Islet of Langerhans (tissue), 1 donor: ENCODE results near the gene CISH.

ENCODE experiments used
- FAIRE-seq: peaks from one replicate; lab custom pipeline; 2011; peaks lifted over from hg19 to GRCh38; lab: Jason Lieb, UNC

CISH gene

DNA sequence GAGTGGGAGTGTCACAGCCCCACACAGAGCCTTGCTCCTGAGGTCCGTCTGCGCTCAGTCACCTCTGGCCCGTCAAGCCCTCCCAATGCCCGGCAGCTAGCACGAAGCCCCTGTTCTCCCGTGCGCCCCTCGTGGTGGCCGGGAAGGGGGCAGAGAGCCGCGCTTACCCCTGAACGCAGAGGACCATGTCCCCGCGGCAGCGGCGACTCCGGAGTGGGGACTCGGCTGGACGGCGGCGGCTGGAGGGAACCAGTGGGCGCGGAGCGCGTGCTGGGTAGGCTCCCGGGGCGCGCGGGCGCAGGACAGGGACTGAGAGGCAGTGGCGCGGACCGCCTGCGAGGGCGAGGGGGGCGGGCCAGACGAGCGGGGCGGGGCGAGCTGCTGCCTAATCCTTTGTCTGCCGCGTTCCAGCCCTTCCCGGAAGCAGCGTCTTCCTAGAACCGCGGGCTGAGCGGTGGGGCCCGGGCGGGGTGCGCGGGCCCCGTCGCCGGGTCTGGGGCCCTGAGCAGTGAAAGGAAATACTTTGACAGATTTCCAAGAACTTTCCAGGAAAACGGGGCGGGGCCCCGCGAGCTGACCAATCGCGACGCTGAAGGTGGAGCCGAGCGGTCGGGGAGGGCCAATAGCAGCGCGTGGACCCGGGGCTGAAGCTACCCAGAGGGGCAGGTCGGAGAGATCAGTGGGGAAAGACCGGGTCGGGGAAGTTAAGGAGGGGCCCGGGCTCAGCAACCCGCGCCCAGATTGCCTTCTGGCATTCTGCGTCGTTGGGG lies at the start of gene CISH:
Gene CISH, minus strand, starts transcription at position 311 of the 770 bp plus-strand sequence. Its CDS starts 124 bp downstream, at position 187.
- FAIRE-seq, result no peak

DNA sequence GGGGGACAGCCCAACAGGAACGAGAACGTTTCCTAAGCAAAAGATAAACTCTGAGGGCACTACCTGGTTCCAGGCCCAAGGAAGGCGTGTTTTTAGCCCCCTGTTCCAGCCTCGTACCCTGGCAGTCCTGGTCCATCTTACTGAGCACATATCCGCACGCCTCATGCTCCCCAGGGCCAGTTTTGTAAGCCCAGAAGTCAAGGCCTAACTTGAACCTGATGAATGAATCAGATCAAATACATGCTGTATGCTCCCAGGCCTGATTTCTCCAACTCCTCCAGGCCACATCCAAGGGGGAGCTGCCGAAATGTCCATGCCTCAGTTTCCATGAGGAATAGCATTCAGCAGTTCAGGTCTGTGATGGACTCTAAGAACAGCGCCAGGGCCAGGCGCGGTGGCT lies 48.8 kb upstream of the CISH start:
- FAIRE-seq, result no peak

- FAIRE-seq, result no peak
Observed at GRCh38 chr3:50658831-50659230, 47.3 kb upstream of the CISH start.

DNA sequence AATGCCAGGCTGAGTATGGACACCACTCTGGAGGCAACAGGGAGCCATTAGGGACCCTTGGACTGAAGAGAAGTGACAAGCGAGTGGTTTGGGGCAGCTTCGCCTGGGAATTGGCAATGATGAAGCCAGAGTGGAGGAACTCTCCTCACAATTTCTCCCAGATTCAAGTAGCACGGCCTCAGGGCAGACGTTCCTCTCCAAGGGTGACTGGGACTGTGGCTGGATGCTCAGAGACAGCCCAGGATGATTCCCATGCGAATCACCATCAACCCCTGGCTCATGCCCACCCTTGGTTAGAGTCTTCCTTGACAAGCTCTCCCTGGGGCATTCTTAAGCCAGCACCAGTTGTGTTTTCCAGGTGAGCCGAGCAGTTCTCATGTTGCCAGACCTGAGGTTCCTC lies 46.8 kb upstream of the CISH start:
- FAIRE-seq, result no peak

DNA sequence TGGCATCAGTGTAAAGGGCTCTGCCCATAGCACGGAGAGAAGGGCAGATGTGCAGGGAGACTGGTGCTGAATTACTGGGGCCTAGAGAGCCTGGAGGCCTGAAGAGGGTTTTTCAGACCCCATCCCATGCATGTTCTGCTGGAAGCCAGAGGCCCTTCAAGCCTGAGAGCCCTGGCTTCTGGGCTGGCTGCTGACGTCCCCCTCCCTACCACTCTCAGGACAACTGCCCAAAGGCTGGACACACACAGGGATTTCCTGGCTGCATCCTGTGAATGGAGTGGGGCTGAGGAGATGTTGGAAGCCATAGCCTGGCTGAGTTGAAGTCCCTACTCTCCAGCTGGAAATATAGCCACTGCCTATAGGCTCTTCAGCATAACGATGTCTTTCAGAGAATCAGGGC lies 46.2 kb upstream of the CISH start:
- FAIRE-seq, result no peak

DNA sequence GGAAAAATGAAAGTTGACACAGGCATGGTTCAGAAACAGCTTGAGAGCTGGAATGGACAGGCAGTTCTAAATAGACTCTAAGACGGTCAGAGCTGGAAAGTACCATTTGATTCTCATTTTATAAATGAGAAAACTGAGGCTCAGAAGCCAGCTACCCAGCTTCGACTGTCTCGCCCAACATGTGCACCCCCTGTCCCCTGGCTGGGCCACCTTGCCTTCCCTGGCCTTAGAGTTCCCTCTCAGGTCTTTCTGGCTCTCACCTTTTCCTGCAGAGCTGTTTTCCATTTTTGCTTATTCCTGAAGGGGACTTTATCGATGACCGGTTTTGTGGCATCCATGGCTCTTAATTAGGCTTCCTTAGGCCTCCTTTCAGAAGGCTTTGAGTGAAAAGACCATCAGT lies 45.8 kb upstream of the CISH start:
- FAIRE-seq, result no peak

- FAIRE-seq, result no peak
Observed at GRCh38 chr3:50656417-50657195, 45.0 kb upstream of the CISH start.

DNA sequence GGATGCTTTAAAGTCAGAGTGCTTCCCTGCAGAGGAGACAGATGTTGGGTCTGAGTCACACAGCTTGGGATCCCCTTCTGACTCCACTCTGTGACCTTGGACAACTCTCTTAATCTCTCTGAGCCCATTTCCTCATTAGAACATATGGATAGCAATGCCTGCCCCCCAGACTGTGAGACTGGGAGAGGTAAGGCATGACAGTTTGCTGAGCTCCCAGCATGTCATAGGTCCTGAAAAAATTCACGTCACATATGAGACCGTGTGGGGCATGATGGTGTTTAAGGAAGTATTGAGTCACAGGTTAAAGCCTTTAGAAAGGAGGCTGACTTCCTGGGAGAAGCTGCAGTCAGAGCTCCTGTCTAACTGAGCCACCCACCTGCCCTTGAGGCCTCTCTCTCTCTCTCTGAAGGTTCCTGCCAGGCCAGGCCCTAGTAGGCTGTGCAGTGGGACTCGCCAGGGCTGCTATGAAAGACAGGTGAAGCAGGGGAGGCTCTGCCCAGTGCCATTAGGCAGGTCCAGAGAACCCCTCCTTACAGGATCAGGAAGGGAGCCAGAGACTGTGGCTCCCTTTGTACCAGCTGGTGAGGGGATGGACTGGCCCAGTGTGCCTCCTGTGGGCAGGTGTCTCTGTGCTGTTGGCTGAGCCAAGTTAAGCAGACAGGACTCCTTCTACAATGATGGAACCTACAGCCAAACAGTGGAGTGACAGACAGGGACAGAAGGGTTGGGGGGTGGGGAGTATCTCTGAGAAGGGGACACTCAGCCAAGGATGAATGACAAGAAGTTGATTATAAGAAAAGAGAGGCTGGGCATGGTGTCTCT lies 43.6 kb upstream of the CISH start:
- FAIRE-seq, result no peak

- no peak for FAIRE-seq
Observed at GRCh38 chr3:50653937-50654595, 42.5 kb upstream of the CISH start.

- no peak for FAIRE-seq
Observed at GRCh38 chr3:50652709-50653108, 41.1 kb upstream of the CISH start.

DNA sequence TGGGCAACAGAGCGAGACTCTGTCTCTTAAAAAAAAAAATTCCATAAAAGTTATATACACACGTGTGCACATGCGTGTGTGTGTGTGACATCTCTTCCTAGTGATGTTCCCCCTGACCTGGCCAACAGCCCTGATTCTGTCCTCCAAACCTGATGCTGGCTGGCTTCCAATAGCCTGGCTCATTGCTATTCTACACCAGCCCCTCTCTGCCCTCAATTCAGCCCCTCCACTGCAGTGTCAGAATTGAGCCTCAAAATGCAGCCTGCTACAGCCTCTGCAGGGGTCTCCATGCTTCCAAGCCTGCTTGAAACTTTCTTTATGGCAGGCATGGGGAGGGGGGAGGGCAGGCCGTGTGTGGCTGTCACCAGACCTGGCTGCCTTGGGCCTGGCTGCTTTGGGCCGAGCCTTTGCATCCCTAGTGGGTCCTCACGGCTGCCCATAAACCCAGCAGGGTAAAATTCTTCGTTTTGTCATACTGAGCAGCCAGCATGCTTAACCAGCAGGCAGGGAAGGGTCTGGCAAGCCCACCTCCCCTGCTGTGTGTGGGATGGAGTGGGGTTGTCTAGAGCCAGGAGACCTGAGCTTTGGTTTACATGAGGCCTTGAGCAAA lies 40.5 kb upstream of the CISH start:
- FAIRE-seq, result no peak

DNA sequence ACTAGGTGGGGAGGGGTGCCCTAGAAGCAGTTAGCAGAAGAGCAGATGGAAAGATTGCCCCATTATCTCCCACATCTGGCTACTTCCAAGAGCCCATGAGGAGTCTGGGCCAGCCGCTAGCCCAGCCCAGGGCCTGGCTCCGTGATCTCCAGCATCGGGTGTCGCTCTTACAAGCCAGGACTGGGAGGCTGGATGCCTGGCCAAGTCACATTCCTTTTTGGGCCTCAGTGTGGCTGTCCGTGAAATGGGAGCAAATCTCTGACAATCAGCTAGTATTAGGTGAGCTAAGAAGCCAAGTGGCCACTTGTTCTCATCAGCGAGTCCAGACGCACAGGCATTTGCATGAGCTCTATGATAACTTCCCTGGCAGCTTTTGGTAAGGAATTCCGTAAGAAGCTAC lies 39.9 kb upstream of the CISH start:
- FAIRE-seq, result no peak

- FAIRE-seq, result no peak
Observed at GRCh38 chr3:50650018-50650417, 38.4 kb upstream of the CISH start.

DNA sequence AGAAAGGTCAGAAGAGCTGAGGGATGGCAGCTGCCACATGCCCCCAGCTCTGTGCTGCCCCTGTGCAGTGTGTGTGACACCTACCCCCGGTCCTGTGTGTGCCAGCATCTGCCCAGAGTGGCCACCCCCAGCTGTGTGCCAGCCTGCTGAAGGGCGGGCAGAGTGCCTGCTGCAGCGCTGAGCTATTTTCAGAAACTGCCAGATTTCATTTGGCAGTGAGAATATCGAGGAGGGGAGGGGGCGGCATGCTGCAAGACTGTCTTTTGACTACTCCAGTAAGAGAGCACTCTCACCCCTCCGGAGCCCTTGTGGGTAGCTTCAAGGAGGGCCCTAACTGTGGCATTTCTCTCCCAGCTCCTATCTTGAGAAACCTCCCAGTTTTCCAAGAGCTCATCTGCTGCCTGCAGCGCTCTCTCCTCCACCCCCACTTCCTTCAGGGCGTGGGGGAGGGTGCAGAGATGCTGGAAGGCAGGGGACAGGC lies 37.9 kb upstream of the CISH start:
- no peak for FAIRE-seq

DNA sequence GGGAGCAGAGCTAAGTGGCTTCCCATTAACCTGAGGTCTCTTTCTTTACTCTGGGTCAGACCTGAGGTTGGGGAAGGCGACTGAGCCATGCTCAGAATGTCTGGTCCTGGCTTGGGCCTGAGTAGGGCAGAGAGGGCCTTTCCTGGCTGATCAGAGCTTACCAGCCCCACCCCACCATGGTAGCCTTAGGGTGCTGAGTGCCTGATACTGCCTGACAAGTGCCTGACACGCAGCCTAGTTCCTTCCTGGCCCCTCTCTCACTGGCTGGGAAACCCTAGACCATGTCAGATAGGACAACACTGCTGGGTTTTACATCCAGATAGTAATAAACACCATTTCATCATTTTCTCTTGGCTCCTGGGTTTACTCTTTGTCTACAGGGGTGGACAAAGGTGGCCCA lies 37.4 kb upstream of the CISH start:
- FAIRE-seq, result no peak

- no peak for FAIRE-seq
Observed at GRCh38 chr3:50648313-50648712, 36.7 kb upstream of the CISH start.

DNA sequence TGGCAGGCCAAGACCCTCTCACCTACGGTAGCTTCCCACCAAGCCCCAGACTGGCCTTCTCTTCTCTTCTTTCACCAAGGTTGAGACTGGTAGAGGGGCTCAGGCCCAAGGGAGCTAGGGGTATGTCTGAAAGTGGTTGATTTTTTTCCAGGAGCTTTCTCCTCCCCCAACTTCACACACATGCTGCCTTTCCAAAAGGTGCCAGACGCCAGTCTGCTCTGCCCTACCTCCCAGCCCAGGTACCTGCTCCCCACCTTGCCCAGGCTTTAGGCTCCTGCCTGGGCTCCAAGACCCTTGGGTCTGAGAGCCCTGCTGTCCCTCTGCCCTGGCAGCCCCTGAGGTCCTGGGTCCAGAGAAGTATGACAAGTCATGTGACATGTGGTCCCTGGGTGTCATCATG lies 33.8 kb upstream of the CISH start:
- FAIRE-seq, result no peak

GRCh38 chr3:50644561-50644960 lies 33.0 kb upstream of the CISH start:
- FAIRE-seq, result no peak

- no peak for FAIRE-seq
Observed at GRCh38 chr3:50642382-50642781, 30.8 kb upstream of the CISH start.

DNA sequence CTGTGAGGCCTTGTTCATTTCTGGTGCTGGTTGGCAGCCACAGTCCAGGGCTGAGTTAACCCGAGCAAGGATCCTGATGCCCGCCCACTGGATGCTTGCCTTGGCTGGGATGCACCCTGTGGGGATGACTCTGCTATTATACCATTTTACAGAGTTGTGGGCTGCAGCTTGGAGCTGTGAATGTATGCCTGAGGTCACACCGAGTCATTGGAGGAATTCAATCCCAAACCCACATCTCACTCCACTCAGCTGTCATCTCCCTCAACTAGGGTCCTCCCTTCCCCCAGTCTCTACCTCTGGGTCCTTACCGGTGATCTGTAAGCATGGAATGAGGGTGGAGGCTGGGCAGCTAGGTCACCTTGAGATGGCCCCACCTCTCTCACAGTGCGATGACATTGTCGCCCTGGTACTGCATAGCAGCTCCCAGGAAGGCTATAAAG lies 27.5 kb upstream of the CISH start:
- FAIRE-seq, result no peak

- FAIRE-seq, result no peak
Observed at GRCh38 chr3:50637945-50638344, 26.4 kb upstream of the CISH start.

DNA sequence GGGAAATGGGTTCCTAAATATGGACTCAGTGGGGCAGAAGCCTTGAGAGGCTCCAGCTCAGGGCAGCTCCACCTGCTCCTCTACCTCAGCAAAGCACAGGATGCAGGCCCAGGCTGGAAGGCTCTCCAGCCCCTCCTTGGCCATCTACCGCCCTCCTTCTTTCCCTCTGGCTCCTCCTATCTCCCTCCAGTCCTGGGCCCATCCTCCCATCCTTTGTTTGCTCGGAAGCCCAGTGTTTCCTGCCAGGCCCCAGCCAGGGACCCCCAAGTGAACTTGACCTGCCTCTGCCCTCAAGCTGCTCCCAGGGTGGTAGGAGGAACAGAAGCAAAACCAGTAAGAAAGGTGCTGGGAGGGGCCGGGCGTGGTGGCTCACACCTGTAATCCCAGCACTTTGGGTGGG lies 25.4 kb upstream of the CISH start:
- FAIRE-seq, result no peak
